Vagina (tissue), 2 donors: ENCODE results near the gene PTTG1IP.

Experiments
- CTCF ChIP-seq, 3 experiments: fragments of 450-650 bp in 2 of 3; fragments of 200-600 bp in 1 of 3; sonication (generic) in 1 of 3; IDR thresholded peaks; one replicate each; pipeline ENCODE4 v1.5.1; 2017 to 2019; ENCODE audit warnings: antibody characterized with exemption in 3 of 3, mild to moderate bottlenecking in 2 of 3, moderate library complexity in 2 of 3
- POLR2A ChIP-seq, 2 donors: fragments of 450-650 bp; IDR thresholded peaks; one replicate each; pipeline ENCODE4 v1.6.1; 2017; ENCODE audit warnings: antibody characterized with exemption in 2 of 2, mild to moderate bottlenecking in 2 of 2, moderate library complexity in 2 of 2
- POLR2AphosphoS5 ChIP-seq, 2 donors: sonication (generic); formaldehyde crosslinking; IDR thresholded peaks; one replicate each; pipeline ENCODE4 v1.9.0; 2017; ENCODE audit warnings: antibody characterized with exemption in 2 of 2, mild to moderate bottlenecking in 2 of 2, low read depth in 1 of 2; ENCODE audit not compliant: insufficient read depth in 1 of 2

GRCh38 chr21:44874240-44874496, 678 bp upstream of the PTTG1IP start:
- no peak for TF ChIP-seq CTCF (IDR thresholded peaks at IDR 0.05)
- no peak for TF ChIP-seq POLR2A (IDR thresholded peaks at IDR 0.05)
- TF ChIP-seq POLR2AphosphoS5 (IDR thresholded peaks at IDR 0.05; ENCODE audit: insufficient read depth in 1 of 2, low read depth in 1 of 2) = no peak
